Mononuclear cell (primary cell): ENCODE data around the gene SYN1. TPM values are rescaled to one million over a fixed set of nuclear protein-coding genes. Genes with fewer than 3 reads are reported as not detected.
A peak's percentile ranks its signal among the peaks of the same experiment; 100 is the strongest.

ENCODE experiments used
- H3K27me3 ChIP-seq: 2 replicates; pipeline ENCODE4 v1.6.0; 2011; ENCODE audit warnings: low read length, control low read depth; ENCODE audit not compliant: insufficient read depth
- H3K4me1 ChIP-seq: 2 replicates; pipeline ENCODE4 v1.5.1; 2011; ENCODE audit warnings: mild to moderate bottlenecking, low read length, control low read depth; ENCODE audit not compliant: insufficient read depth
- H3K4me3 ChIP-seq: 2 replicates; pipeline ENCODE4 v1.5.1; 2011; ENCODE audit warnings: mild to moderate bottlenecking, low read length, moderate library complexity
- H3K9me3 ChIP-seq: 2 replicates; pipeline ENCODE4 v1.5.1; 2011; ENCODE audit warnings: low read depth, mild to moderate bottlenecking, control low read depth, low read length
- total RNA-seq: library from RNA; depleted of rRNA; stranded (reverse); fragments of >200 nt; gene quantifications from one replicate; pipeline ENCODE4 v1.2.3, GENCODE V29; 2012

SYN1 gene
- total RNA-seq, 1 donor: 0.21 TPM

DNA sequence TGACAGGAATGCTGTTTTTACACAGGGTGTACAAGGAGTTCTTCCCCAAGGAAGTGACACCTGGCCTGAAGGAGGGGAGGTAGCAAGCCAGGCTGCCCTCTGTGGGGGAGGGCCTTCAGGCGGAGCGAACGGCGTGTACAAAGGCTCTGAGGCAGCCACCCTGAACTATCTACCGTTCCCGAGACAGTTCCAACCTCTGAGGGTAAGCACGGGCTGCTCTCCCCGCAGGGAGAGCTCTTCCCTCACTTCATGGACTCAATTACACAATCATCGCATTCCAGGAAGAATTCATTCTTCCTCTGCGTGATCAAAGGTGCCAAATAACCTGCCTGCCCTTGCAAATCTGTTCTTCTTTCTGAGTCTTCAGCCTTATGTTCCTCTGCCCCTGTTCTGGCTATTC, 25.9 kb upstream of the SYN1 start:
- H3K9me3 ChIP-seq: no peaks in the 10 kb centered on the region
- H3K27me3 ChIP-seq: no peaks in the 10 kb centered on the region
- H3K4me3 ChIP-seq: no peak overlapping the region
- peaks cover 18% of the 10 kb centered on the region for H3K4me1 ChIP-seq

DNA sequence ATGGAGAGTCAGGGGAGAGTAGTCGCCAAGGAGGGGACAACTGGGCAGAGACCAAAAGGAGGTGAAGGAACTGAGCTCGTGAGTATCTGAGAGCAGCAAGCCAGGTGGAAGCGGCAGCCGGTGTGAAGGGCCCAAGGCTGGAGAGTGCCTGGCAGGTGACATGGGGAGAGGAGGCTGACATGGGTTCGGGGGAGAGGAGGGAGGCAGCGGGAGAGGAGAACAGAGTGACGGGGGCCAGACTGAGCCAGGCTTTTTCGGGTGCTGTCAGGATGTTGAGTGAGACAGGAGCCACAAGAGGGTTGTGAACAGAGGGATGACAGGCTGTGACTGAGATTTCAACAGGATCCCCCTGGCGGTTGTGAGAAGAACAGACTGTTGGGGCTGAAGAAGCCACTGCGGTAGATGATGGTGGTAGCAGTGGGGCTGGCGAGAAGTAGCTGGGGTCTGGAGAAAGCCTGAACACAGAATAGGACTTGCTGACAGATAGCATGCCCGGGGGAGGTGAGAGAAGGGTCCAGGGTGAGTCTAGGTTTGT, 25.0 kb upstream of the SYN1 start:
- Histone ChIP-seq H3K4me1 (peaks cover 18% of the 10 kb centered on the region), H3K4me3 (no peak overlapping the region), H3K9me3 (no peaks in the 10 kb centered on the region)

DNA sequence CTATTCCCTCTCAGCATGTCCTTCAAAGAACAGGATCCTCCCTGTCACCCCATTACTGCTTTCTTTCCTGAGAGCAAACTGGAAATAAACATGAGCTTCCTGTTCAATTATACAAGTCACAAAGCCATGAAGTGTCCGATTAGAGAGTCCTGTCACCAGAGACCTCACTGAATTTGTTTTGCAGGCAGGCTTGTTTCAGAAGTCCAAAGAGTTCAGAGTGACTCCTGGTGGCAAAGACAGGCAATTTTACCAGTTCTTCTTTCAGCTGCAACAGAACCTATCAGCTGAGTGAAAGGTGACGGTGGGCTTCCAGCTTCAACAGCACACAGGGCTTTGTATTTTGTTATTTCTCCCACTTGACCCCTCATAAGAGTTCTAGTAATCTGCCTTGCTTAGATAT, 24.3 kb upstream of the SYN1 start:
- Histone ChIP-seq H3K4me1 (peaks cover 11% of the 10 kb centered on the region), H3K4me3 (no peak overlapping the region), H3K9me3 (no peaks in the 10 kb centered on the region), H3K27me3 (no peaks in the 10 kb centered on the region)

More for the DNA sequence above, 25.0 kb upstream of the SYN1 start:
- no peaks in the 10 kb centered on the region for H3K27me3 ChIP-seq

DNA sequence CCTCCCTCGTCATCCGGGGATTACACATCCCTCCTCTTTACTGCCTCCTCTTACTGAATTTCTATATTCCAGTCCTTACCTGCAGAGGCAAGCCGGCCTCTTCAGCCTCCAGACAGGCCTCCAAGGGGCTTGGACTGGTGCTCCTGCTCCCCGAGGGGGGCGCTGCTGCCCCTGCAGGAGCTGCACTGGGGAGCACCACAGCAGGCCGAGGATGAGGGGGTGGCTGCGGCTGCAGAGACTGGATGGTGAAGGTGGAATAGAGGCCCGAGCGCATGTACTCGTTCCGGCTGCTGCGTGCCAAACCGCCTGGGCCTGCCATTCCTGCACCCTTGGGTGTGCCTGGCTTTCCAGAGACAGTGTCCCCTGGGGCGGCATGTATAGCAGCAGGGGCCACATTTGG, 19.2 kb upstream of the SYN1 start:
- Histone ChIP-seq H3K9me3 (no peaks in the 10 kb centered on the region), H3K4me1 (peaks cover 44% of the 10 kb centered on the region), H3K4me3 (no peak overlapping the region), H3K27me3 (no peaks in the 10 kb centered on the region)

DNA sequence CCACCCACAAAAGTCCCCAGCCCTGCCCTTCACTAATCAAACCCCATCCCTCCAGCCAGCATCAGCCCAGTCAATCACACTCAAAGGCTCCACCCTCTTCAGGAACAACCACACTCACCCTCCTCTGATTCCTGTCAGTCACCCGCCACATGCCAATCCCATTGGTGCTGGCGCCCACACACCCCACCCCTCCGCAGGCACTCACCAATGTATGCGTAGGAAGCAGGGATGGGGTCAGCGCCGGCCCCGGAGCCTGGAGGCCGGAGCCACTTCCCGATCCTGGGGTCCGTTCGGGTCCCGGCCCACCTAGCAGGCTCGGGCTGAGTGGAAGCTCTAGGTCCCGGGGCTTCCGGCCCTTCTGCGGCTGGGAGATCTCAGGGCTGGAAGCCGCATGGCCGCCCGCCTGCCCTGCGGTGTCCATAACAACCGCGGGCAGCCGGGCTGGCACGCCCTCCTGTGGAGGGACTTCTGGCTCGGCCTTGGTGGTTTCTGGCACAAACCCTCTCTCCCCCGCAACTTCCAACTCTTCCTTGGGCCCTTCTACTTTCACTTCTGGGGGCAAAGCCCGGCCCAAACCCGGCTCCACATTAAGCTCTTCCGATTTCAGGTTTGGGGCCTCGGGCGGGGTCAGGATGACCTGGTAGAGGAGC, 18.0 kb upstream of the SYN1 start:
- Histone ChIP-seq H3K27me3 (no peaks in the 10 kb centered on the region), H3K4me3 (peak overlapping the region; percentile 40), H3K9me3 (no peaks in the 10 kb centered on the region), H3K4me1 (peaks cover 53% of the 10 kb centered on the region)

DNA sequence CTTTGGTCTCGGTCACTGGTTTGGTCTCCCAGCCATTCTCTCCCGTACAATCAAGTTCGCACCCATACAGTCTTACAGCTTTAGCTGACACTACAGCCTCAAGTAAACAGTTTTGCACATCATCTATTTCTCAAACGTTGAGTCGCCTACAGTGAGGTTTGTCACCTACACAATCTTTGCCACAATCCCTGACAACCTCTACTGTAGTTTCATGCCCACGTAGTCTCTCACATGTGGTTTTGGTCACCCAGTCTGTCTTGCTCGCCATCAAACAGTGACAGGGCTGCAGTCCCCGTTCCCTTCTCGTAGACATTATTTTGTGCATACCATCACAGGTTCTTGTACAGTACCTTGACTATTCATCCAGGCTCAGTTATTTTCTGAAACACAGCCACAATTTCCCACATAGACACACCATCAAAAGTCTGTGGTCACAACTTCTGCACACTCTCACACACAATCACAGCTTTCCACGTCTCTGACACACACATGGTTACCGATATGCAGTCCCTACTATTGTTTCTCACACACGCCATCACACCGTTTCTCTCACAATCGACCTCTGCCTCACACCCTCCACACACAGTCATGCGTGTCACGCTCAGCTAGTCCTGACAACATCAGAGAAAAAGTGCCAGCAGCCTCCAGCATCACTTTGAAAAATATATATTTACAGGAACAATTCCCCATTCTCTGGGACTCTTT, 15.4 kb upstream of the SYN1 start:
- H3K27me3 ChIP-seq: no peaks in the 10 kb centered on the region
- no peaks in the 10 kb centered on the region for H3K9me3 ChIP-seq
- peaks cover 80% of the 10 kb centered on the region for H3K4me1 ChIP-seq
- H3K4me3 ChIP-seq: no peak overlapping the region

DNA sequence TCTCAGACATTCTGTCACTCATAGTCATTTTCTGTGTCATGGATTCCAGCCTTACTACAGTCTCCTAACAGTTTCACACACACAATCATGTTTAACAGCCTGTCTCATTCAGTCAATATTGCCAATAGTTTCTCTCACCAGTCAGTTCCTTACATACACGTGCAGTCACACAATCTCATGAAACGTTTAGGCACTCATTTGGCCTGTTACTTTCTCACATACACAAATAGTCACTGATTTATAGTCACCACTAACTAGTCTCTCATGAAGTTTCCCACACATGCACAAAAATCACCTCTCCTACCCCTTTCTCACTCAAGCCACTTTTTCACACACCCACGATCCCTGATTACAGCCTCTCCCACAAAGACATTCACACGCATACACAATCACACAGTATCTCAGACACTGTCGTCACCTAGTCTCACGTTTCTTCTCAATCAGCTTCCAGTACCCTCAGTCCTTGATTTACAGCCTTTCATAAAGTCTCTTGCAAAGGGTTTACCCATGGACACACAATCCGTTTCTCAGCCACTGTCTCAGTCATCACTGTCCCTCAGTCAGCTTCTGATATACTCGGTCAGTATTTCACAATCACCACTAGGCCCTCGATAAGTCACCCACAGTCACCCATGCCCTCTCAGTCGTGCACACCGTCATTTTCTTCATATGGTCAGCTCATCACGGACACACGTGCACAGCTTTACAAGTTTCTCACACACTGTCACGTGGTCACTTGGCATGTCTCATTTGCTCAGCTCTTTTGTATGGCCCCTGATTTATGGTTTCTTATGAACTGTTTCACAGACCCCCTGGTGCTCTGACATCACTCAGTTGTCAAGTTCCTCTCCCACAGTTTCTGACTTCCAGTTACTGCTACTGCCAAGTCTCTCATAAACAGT, 14.3 kb upstream of the SYN1 start:
- Histone ChIP-seq H3K4me3 (no peak overlapping the region), H3K9me3 (no peaks in the 10 kb centered on the region), H3K27me3 (no peaks in the 10 kb centered on the region), H3K4me1 (peaks cover 84% of the 10 kb centered on the region)

DNA sequence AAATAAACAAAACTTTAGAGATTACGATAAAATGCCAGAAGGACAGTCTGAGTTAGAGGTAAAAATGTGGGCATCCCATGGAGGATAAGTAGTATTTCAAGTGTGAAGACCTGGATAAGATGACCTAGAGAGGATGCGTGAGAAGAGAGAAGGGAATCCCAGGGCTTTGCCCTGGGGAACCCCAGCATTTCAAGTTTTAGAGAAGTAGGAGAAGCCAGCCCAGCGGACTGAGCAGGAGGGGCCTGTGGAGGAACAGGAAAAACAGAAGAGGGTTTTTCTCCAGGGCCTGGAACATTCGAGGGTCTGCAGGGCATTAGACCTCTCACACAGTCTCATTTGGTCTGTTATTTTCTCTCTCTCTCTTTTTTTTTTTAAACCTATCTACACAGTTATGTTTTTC, 13.0 kb upstream of the SYN1 start:
- Histone ChIP-seq H3K27me3 (no peaks in the 10 kb centered on the region), H3K9me3 (no peaks in the 10 kb centered on the region), H3K4me1 (peaks cover 91% of the 10 kb centered on the region), H3K4me3 (no peak overlapping the region)

DNA sequence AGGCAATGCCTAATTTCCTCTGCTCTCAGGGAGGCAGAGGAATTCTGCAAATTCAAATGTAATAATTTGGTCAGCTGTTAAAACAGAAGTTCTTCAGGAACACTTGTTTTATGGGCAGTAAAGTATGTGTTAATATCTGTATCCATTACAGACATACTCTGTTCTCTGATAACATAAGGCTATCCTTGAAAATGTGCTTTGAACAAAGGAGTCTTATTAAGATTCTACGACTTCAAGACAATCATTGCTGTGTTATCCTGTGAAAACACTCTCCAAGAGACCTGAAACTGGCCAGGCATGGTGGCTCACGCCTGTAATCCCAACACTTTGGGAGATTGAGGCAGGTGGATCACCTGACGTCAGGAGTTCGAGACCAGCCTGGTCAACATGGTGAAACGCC, 12.0 kb upstream of the SYN1 start:
- Histone ChIP-seq H3K9me3 (no peaks in the 10 kb centered on the region), H3K27me3 (no peaks in the 10 kb centered on the region), H3K4me3 (no peak overlapping the region), H3K4me1 (peaks cover 90% of the 10 kb centered on the region)

DNA sequence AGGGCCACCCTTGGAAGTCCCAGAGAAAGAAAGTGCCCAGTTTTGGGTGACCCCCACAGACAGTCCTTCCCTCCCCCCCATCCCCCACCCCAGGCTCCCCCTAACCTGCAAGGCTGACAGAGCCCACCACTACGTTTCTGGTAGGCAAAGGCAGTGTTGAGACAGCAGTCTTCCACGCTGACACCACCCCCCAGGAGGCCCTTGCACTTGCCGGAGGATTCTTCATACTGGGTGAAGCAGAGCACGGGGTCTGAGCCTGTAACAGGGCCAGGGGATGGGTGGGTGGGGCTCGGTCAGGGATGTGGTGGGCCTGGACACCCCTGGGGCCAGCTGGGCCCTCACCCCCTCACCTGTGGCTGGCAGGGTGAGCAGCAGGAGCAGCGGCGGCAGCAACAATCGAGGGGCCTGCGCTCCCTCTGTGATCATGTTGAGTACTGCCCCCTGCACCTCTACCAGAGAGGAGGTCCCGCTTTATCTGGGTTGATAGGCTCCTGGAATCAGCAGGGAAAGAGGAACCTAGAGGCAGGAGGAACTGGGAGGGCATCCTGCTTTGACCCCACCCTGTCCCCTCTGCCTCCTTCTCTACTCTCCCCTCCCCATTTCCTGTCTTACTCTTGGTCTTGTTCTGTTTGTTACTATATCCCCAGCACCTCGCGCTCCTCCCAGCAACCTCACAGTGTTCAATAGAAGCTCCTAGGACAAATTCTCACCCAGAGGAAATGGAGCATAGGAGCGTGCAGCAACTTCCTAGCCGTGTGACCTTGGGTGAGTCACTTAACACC, 10.0 kb upstream of the SYN1 start, which contains the start of gene CFP:
Gene CFP (minus strand): TSS at position 512 of the 782 bp plus-strand sequence. CDS start 86 bp downstream, at position 426.
- H3K27me3 ChIP-seq: no peaks in the 10 kb centered on the region
- H3K4me1 ChIP-seq: peaks cover 74% of the 10 kb centered on the region
- peak within 1 kb of the TSS; percentile 44 for H3K4me3 ChIP-seq
- no peaks in the 10 kb centered on the region for H3K9me3 ChIP-seq

DNA sequence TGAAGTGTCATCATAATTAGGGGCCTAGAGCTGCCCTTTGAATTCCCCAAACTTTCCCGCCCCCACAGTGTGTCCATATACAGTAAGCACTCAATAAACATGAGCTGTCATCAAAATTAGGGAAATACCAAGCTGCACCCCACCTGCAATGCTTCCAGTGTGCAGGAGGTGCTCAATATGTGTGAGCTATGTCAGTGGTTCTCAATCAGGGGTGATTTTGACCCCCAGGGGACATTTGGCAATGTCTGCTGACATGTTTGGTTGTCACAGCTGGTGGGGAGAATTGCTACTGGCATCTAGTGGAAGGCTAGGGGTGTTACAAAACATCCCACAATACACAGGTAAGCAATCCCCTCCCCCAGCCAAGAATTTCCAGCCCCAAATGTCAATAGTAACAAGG, 9.3 kb upstream of the SYN1 start:
- Histone ChIP-seq H3K4me3 (peak overlapping the region; percentile 42), H3K27me3 (no peaks in the 10 kb centered on the region), H3K9me3 (no peaks in the 10 kb centered on the region), H3K4me1 (peaks cover 70% of the 10 kb centered on the region)

DNA sequence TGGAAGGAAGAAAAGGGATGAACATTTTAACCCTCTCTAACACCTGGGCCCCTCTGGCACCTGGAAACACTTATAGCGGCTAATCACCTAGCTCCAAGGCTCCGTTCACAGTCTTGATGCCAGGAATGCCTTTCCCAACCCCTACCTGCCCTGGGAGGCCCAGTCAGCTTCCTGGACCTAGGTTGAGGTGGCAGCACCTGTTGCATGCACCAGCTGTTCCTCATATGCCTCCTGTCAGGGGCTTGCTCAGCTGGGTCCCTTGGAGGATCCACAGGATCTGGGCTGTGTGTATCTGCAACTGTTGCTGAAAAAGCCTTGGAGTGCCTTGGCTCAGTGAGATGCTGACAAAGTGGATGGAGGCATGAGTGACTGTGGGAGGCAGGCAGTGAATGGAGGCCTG, 5.7 kb upstream of the SYN1 start:
- Histone ChIP-seq H3K4me1 (peaks cover 42% of the 10 kb centered on the region), H3K9me3 (no peaks in the 10 kb centered on the region), H3K27me3 (no peaks in the 10 kb centered on the region), H3K4me3 (no peak overlapping the region)

DNA sequence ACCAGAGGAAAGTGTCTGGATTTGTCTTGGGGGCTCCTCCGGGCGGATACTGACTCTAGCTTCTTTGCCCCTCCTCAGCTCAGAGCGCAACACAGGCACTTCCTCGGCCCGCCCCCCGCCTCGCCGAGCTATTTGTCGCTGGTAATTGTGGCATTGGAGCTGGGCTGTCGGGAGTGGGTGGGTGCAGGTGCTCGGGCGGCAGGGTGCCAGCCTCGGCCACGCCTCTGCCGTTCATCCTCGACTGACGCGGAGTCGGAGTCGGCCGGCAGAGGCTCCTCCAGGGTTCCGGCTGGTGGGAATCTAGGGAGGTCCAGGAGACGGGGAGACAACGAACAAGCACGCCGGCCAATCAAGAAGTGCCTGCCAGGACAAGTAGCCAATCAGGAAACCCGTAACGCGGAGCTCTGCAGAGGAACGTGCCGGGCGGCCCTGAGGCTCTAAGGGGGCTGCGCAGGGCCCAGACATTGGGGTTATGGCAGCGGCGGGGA, 3.9 kb upstream of the SYN1 start:
- H3K4me3 ChIP-seq: peak overlapping the region; percentile 20
- no peaks in the 10 kb centered on the region for H3K9me3 ChIP-seq
- no peaks in the 10 kb centered on the region for H3K27me3 ChIP-seq
- peaks cover 37% of the 10 kb centered on the region for H3K4me1 ChIP-seq

DNA sequence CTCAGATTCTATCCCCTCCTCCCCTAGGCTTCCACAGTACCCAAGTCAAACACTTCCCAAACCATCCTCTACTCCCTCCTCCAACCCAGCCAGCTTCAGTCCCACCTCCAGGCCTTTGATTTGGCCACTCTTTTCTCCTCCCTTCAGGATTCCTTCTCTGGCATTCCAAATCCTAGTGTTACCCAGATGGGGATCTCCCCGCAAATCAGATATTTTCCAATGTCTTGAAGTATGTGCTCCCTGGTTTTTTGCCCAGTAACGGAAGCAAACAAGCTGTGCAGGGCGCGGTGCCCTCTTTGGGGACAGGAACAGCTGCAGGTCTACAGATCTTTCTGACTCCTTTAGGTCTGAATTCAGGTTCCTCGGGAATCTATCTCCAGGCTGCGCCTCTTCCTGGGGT, 2.2 kb upstream of the SYN1 start:
- H3K9me3 ChIP-seq: no peaks in the 10 kb centered on the region
- H3K27me3 ChIP-seq: no peaks in the 10 kb centered on the region
- H3K4me3 ChIP-seq: no peak overlapping the region
- H3K4me1 ChIP-seq: peaks cover 22% of the 10 kb centered on the region
